HepG2 (cell line): ENCODE data around the gene WNT3A. TPM values are rescaled to one million over a fixed set of nuclear protein-coding genes. Genes with fewer than 3 reads are reported as not detected.

ENCODE experiments used
- ATAC-seq: fragments of 200-7000 bp; cut with Tn5 transposase; 3 replicates; pipeline ENCODE4 v1.9.1; 2020; ENCODE audit warnings: mild to moderate bottlenecking, moderate library complexity
- BruUV-seq: library from RNA; stranded (reverse); fragments of 400-500 nt; replicated peaks from 2 replicates; lab custom pipeline; 2021; lab: Mats Ljungman, UMichigan
- CTCF ChIA-PET: fragments of 300-600 bp; formaldehyde crosslinking; extraction: SDS; loops from one replicate; lab custom pipeline; 2021; ENCODE audit warnings: low total read pairs, inconsistent platforms, low intra/inter-chr PET ratio; lab: Yijun Ruan, JAX
- POLR2A ChIA-PET: fragments of 350-600 bp; sonication (Branson Sonifier 250); formaldehyde crosslinking; loops from one replicate; lab custom pipeline; 2020; ENCODE audit warnings: antibody characterized with exemption, inconsistent platforms; lab: Yijun Ruan, JAX
- DNase-seq: peaks from one replicate; pipeline ENCODE4 v3.0.0-alpha.2; 2015; ENCODE audit warnings: low spot score
- FAIRE-seq: peaks from 3 replicates; lab custom pipeline; 2011; peaks lifted over from hg19 to GRCh38; lab: Jason Lieb, UNC
- H2AFZ ChIP-seq: one replicate; pipeline ENCODE4 v1.6.1; 2011; ENCODE audit warnings: low read length, inconsistent platforms
- H3K27ac ChIP-seq: fragments of 300-600 bp; 3 replicates; pipeline ENCODE4 v1.8.0; 2011; ENCODE audit warnings: mixed run types, mild to moderate bottlenecking, mixed read lengths, low read length, inconsistent platforms; ENCODE audit not compliant: insufficient read depth; ENCODE audit errors: extremely low read length
- H3K27me3 ChIP-seq, 2 experiments: fragments of 200-600 bp in 1 of 2; 2 replicates in 1 of 2; 3 replicates in 1 of 2; pipeline versions ENCODE4 v1.6.0 to v1.8.0; 2011; ENCODE audit warnings: low read length in 2 of 2, mild to moderate bottlenecking in 2 of 2, moderate library complexity in 2 of 2, inconsistent platforms in 1 of 2; ENCODE audit not compliant: insufficient read depth in 2 of 2, control insufficient read depth in 1 of 2
- H3K36me3 ChIP-seq, 2 experiments: fragments of 200-600 bp in 1 of 2; replicated peaks in 1 of 2; 2 replicates in 1 of 2; 3 replicates in 1 of 2; pipeline versions ENCODE4 v1.5.1 to v1.8.0; 2011; ENCODE audit warnings: low read length in 2 of 2, inconsistent platforms in 1 of 2; ENCODE audit not compliant: insufficient read depth in 2 of 2, control insufficient read depth in 1 of 2
- H3K4me1 ChIP-seq: 2 replicates; pipeline ENCODE4 v1.5.1; 2012; ENCODE audit warnings: low read length, inconsistent platforms; ENCODE audit not compliant: insufficient read depth
- H3K4me2 ChIP-seq: 2 replicates; pipeline ENCODE4 v1.6.0; 2011; ENCODE audit warnings: low read depth, low read length, inconsistent platforms
- H3K4me3 ChIP-seq, 3 experiments: fragments of 200-600 bp in 1 of 3; sonication (generic), shearing (Covaris generic) in 1 of 3; replicated peaks in 1 of 3; 2 replicates each; pipeline ENCODE4 v1.5.1; 2011 to 2016; ENCODE audit warnings: low read length in 3 of 3, inconsistent platforms in 2 of 3, low read depth in 2 of 3, mild to moderate bottlenecking in 2 of 3, control low read depth in 1 of 3, mixed read lengths in 1 of 3; ENCODE audit not compliant: insufficient read depth in 1 of 3
- H3K79me2 ChIP-seq: one replicate; pipeline ENCODE4 v1.6.1; 2011; ENCODE audit warnings: low read length, inconsistent platforms; ENCODE audit not compliant: insufficient read depth
- H3K9ac ChIP-seq: 2 replicates; pipeline ENCODE4 v1.6.0; 2011; ENCODE audit warnings: mild to moderate bottlenecking, low read depth, low read length, inconsistent platforms; ENCODE audit not compliant: insufficient read depth
- H3K9me3 ChIP-seq: 2 replicates; pipeline ENCODE4 v1.5.1; 2012; ENCODE audit warnings: mild to moderate bottlenecking, low read length
- H4K20me1 ChIP-seq: 2 replicates; pipeline ENCODE4 v1.6.0; 2011; ENCODE audit warnings: inconsistent platforms, mild to moderate bottlenecking, low read length, moderate library complexity; ENCODE audit not compliant: insufficient read depth
- FOXO4 ChIP-seq: sonication (generic); formaldehyde crosslinking; conservative IDR thresholded peaks from 2 replicates; pipeline ENCODE4 v1.8.1; 2023; ENCODE audit warnings: missing genetic modification reagents
- HNRNPH1 ChIP-seq: fragments of 200-400 bp; formaldehyde crosslinking; optimal IDR thresholded peaks from 2 replicates; pipeline ENCODE3; 2017; ENCODE audit warnings: mild to moderate bottlenecking, low read depth, low read length
- SP2 ChIP-seq: sonication (generic); formaldehyde crosslinking; IDR thresholded peaks from 2 replicates; pipeline ENCODE4 v1.5.1; 2020; ENCODE audit warnings: mild to moderate bottlenecking, missing genetic modification reagents
- TFDP2 ChIP-seq: sonication (generic); formaldehyde crosslinking; IDR thresholded peaks from 2 replicates; pipeline ENCODE4 v1.4.0; 2020; ENCODE audit warnings: missing genetic modification reagents
- ZNF263 ChIP-seq: sonication (generic); formaldehyde crosslinking; IDR thresholded peaks from 2 replicates; pipeline ENCODE4 v1.4.0; 2020; ENCODE audit warnings: missing genetic modification reagents
- ZNF329 ChIP-seq: sonication (generic); formaldehyde crosslinking; IDR thresholded peaks from 2 replicates; pipeline ENCODE4 v1.9.0; 2021; ENCODE audit warnings: low read depth, mild to moderate bottlenecking, missing genetic modification reagents
- ZNF580 ChIP-seq: IDR thresholded peaks from 2 replicates; pipeline ENCODE4 v1.6.1; 2016; ENCODE audit warnings: low read depth, borderline replicate concordance
- WGBS: methylation state at CpG from one replicate; pipeline ENCODE4 v1.1.6; 2017; ENCODE audit warnings: low lambda C conversion rate; 5-methylcytosine and 5-hydroxymethylcytosine counted together
- in situ Hi-C: cut with HindIII; loops from 2 replicates; pipeline ENCODE4 v1.10.0; 2017; ENCODE audit warnings: low pct_unique_long_range_greater_than_20kb; ENCODE audit not compliant: extremely low pct_ligation_motif_present
- intact Hi-C: fragments of 100-400 bp; cut with micrococcal nuclease; formaldehyde crosslinking; loops from one replicate; pipeline ENCODE4 v1.10.0; 2022; ENCODE audit not compliant: unreplicated experiment
- polyA plus RNA-seq, 8 experiments: library from polyadenylated mRNA; depleted of rRNA in 3 of 8; stranded (reverse) in 7 of 8; unstranded in 1 of 8; fragments of >200 nt; fragmentation: Illumina TruSeq in 4 of 8; extraction: Trizol in 4 of 8; gene quantifications; 2 replicates each; pipeline versions ENCODE4 v1.2.1 to v1.2.3, GENCODE V29; 2011 to 2016; ENCODE audit warnings: low read depth in 4 of 8, missing spikeins in 1 of 8, mixed read lengths in 1 of 8; ENCODE audit not compliant: insufficient read depth in 1 of 8
- total RNA-seq, 5 experiments: library from RNA; depleted of rRNA; stranded (reverse); fragments of >200 nt; fragmentation: Illumina TruSeq; extraction: Trizol; gene quantifications; 2 replicates each; pipeline ENCODE4 v1.2.3, GENCODE V29; 2016; ENCODE audit warnings: low read depth in 1 of 5

WNT3A gene
- total and polyA plus RNA-seq, 2 of the 13 experiments (the other 11 are each of a cell fraction or from before 2014, with no cell fraction given), result not detected

DNA sequence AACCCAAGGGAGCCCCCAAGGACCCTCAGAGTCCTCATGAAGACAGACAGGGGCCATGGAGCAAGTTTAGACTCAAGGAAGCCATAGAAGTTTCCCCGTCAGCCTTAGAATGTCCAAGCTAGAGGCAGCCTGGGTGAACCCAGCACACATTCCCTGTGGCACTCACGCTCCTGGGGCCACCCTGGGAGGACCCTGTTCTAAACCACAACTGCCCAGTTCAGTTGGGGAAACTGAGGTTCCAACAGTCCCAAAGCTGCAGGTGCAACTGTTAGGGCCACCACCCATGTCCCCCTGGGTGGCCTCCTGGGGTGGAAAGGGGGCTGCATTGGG lies 9.3 kb downstream of the WNT3A start:
- no TSS peak for BruUV-seq
- H3K36me3 ChIP-seq, result no peaks in the 10 kb centered on the region
- H3K4me1 ChIP-seq, result no peaks in the 10 kb centered on the region
- H3K9me3 ChIP-seq, result no peaks in the 10 kb centered on the region
- in situ Hi-C loops (no loop called here), intact Hi-C loops (no loop called here)
- H3K4me2 ChIP-seq, result no peak overlapping the region
- peaks cover 6 to 61% of the 10 kb centered on the region in 2 experiments for H3K27me3 ChIP-seq
- H3K9ac ChIP-seq, result no peak overlapping the region
- ChIA-PET CTCF (no interaction called here), POLR2A (no interaction called here)
- H2AFZ ChIP-seq, result no peak overlapping the region
- no peak for ATAC-seq
- no peaks in the 10 kb centered on the region for H4K20me1 ChIP-seq
- no peak for FAIRE-seq
- DNase-seq, result no peak
- TF ChIP-seq ZNF580 (CRISPR knock-in tag), result no peak
- no peak for TF ChIP-seq SP2
- TF ChIP-seq ZNF263 (CRISPR knock-in tag), result no peak
- TF ChIP-seq ZNF329 (CRISPR knock-in tag), result no peak
- no peak for TF ChIP-seq TFDP2 (CRISPR knock-in tag)
- TF ChIP-seq FOXO4, result no peak
- TF ChIP-seq HNRNPH1, result no peak
- H3K4me3 ChIP-seq, result no peak overlapping the region
- H3K27ac ChIP-seq, result no peak overlapping the region
- no peaks in the 10 kb centered on the region for H3K79me2 ChIP-seq
- WGBS, result no CpG with 5 or more reads among the region's 2 CpGs
